H1 (cell line): ENCODE data around the gene ASB16. TPM values are rescaled to one million over a fixed set of nuclear protein-coding genes. Genes with fewer than 3 reads are reported as not detected.

ENCODE experiments used
- CBX5 ChIP-seq: fragments of 300-800, 300-1000 bp; sonication (generic); IDR thresholded peaks from 2 replicates; pipeline ENCODE4 v1.7.1; 2016; ENCODE audit warnings: antibody characterized with exemption, low read length, low read depth
- CREB1 ChIP-seq: IDR thresholded peaks from 2 replicates; pipeline ENCODE4 v1.6.1; 2012; ENCODE audit warnings: inconsistent platforms
- EZH2 ChIP-seq: fragments of 200-600 bp; sonication (generic); IDR thresholded peaks from 2 replicates; pipeline ENCODE4 v1.7.1; 2012; ENCODE audit warnings: low read depth, mild to moderate bottlenecking, moderate library complexity, low read length, inconsistent platforms; ENCODE audit not compliant: severe bottlenecking
- FOSL1 ChIP-seq: IDR thresholded peaks from 2 replicates; pipeline ENCODE4 v1.6.1; 2011; ENCODE audit warnings: mild to moderate bottlenecking, low read depth, low read length, moderate library complexity; ENCODE audit not compliant: insufficient read depth
- KDM1A ChIP-seq: fragments of 200-600, 300-600 bp; sonication (generic); IDR thresholded peaks from 2 replicates; pipeline ENCODE4 v1.7.1; 2016; ENCODE audit warnings: mild to moderate bottlenecking, low read length, borderline replicate concordance
- PHF8 ChIP-seq: fragments of 200-600 bp; sonication (generic); conservative IDR thresholded peaks from 2 replicates; pipeline ENCODE4 v1.7.1; 2012; ENCODE audit warnings: low read depth, mild to moderate bottlenecking, inconsistent platforms, low read length, moderate library complexity
- SIN3A ChIP-seq, 2 experiments: IDR thresholded peaks in 1 of 2; conservative IDR thresholded peaks in 1 of 2; 2 replicates each; pipeline ENCODE4 v1.6.1; 2011 to 2012; ENCODE audit warnings: low read length in 2 of 2, improper control_type of control experiment in 1 of 2, low read depth in 1 of 2, mild to moderate bottlenecking in 1 of 2
- SP1 ChIP-seq: IDR thresholded peaks from 2 replicates; pipeline ENCODE4 v1.6.1; 2011; ENCODE audit warnings: low read depth, low read length
- SRF ChIP-seq: IDR thresholded peaks from 2 replicates; pipeline ENCODE4 v1.6.1; 2011; ENCODE audit warnings: mild to moderate bottlenecking, low read depth, low read length, moderate library complexity
- polyA plus RNA-seq, 7 experiments: library from polyadenylated mRNA; depleted of rRNA in 3 of 7; stranded (reverse) in 5 of 7; unstranded in 2 of 7; fragments of >200 nt in 5 of 7; fragments of 200-250 nt in 2 of 7; gene quantifications; 1 replicate in 5 of 7; 2 replicates in 1 of 7; 4 replicates in 1 of 7; pipeline versions ENCODE4 v1.2.1 to v1.2.3, GENCODE V29; 2011 to 2013; ENCODE audit warnings: missing spikeins in 2 of 7, mixed read lengths in 2 of 7
- total RNA-seq: library from RNA; stranded (reverse); fragmentation: NEBNext Ultra II Directional; extraction: Animal tissue kit (Norgen Biotek cat#: 25700); gene quantifications from 2 replicates; pipeline ENCODE4 v1.2.1, GENCODE V29; 2021
- TF ChIP-seq, protein P1 (sequence below): fragments of 300-600 bp; sonication (generic); IDR thresholded peaks from 2 replicates; pipeline ENCODE4 v1.7.1; 2012; ENCODE audit warnings: low read length, moderate library complexity, mild to moderate bottlenecking, inconsistent platforms; ENCODE audit not compliant: insufficient replicate concordance

ASB16 gene
- total and polyA plus RNA-seq, 2 of the 8 experiments (the other 6 are each of a cell fraction or from before 2014, with no cell fraction given) = 0.05 TPM; not detected in 1

DNA sequence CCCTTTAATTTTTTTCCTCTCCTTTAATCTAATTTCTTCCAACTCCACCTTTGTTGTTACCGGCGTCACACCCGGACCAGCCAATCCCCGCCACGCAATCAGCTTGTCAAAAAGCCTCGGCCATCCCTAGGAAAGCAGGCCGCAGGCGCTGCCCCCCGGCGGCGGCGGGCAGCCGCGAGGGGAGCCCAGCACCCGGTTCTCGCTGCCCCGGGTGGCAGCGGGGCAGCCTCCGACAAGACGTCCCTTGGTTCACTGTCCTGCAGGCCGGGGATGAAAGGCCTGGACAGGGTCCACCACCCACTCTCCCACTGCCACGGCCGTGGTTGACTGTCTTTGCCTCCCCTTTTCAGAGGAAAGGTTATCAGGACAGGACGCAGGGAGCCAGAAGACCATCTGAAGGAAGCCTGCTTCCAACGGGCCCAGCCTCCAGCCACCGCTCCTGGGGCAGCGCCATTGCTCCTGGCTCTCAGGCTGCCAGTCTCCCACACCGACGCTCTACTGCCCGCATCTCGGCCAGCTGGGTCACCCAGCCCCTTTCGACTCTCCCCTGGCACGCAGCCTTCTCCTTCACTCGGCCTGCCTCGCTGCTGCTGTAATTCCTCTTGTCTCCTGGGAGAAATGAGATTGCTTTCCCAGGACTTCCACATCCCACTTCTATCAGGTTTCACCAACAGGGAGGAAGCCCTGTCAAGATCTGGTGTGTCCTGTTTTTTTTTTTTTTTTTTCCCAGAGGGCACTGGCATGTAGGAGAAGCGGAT lies 51.8 kb downstream of the ASB16 start (continued):
- TF ChIP-seq, protein P1, sequence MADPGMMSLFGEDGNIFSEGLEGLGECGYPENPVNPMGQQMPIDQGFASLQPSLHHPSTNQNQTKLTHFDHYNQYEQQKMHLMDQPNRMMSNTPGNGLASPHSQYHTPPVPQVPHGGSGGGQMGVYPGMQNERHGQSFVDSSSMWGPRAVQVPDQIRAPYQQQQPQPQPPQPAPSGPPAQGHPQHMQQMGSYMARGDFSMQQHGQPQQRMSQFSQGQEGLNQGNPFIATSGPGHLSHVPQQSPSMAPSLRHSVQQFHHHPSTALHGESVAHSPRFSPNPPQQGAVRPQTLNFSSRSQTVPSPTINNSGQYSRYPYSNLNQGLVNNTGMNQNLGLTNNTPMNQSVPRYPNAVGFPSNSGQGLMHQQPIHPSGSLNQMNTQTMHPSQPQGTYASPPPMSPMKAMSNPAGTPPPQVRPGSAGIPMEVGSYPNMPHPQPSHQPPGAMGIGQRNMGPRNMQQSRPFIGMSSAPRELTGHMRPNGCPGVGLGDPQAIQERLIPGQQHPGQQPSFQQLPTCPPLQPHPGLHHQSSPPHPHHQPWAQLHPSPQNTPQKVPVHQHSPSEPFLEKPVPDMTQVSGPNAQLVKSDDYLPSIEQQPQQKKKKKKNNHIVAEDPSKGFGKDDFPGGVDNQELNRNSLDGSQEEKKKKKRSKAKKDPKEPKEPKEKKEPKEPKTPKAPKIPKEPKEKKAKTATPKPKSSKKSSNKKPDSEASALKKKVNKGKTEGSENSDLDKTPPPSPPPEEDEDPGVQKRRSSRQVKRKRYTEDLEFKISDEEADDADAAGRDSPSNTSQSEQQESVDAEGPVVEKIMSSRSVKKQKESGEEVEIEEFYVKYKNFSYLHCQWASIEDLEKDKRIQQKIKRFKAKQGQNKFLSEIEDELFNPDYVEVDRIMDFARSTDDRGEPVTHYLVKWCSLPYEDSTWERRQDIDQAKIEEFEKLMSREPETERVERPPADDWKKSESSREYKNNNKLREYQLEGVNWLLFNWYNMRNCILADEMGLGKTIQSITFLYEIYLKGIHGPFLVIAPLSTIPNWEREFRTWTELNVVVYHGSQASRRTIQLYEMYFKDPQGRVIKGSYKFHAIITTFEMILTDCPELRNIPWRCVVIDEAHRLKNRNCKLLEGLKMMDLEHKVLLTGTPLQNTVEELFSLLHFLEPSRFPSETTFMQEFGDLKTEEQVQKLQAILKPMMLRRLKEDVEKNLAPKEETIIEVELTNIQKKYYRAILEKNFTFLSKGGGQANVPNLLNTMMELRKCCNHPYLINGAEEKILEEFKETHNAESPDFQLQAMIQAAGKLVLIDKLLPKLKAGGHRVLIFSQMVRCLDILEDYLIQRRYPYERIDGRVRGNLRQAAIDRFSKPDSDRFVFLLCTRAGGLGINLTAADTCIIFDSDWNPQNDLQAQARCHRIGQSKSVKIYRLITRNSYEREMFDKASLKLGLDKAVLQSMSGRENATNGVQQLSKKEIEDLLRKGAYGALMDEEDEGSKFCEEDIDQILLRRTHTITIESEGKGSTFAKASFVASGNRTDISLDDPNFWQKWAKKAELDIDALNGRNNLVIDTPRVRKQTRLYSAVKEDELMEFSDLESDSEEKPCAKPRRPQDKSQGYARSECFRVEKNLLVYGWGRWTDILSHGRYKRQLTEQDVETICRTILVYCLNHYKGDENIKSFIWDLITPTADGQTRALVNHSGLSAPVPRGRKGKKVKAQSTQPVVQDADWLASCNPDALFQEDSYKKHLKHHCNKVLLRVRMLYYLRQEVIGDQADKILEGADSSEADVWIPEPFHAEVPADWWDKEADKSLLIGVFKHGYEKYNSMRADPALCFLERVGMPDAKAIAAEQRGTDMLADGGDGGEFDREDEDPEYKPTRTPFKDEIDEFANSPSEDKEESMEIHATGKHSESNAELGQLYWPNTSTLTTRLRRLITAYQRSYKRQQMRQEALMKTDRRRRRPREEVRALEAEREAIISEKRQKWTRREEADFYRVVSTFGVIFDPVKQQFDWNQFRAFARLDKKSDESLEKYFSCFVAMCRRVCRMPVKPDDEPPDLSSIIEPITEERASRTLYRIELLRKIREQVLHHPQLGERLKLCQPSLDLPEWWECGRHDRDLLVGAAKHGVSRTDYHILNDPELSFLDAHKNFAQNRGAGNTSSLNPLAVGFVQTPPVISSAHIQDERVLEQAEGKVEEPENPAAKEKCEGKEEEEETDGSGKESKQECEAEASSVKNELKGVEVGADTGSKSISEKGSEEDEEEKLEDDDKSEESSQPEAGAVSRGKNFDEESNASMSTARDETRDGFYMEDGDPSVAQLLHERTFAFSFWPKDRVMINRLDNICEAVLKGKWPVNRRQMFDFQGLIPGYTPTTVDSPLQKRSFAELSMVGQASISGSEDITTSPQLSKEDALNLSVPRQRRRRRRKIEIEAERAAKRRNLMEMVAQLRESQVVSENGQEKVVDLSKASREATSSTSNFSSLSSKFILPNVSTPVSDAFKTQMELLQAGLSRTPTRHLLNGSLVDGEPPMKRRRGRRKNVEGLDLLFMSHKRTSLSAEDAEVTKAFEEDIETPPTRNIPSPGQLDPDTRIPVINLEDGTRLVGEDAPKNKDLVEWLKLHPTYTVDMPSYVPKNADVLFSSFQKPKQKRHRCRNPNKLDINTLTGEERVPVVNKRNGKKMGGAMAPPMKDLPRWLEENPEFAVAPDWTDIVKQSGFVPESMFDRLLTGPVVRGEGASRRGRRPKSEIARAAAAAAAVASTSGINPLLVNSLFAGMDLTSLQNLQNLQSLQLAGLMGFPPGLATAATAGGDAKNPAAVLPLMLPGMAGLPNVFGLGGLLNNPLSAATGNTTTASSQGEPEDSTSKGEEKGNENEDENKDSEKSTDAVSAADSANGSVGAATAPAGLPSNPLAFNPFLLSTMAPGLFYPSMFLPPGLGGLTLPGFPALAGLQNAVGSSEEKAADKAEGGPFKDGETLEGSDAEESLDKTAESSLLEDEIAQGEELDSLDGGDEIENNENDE = no peak
- no peak for TF ChIP-seq EZH2
- TF ChIP-seq SP1 = no peak
- TF ChIP-seq KDM1A = no peak
- TF ChIP-seq FOSL1 = no peak
- TF ChIP-seq CREB1 = 0 out of 2 replicates have a peak, but pooled peaks have one; percentile 3
- no peak for TF ChIP-seq SRF
- no peak for TF ChIP-seq CBX5
- TF ChIP-seq PHF8 = 0 out of 2 replicates have a peak, but pooled peaks have one; percentile 30
- peak; percentile 44 to 46; a peak in 1 of 4 replicates for TF ChIP-seq SIN3A (conservative IDR thresholded peaks at IDR 0.05 in 1 of 2, IDR thresholded peaks at IDR 0.05 in 1 of 2; ENCODE audit: low read depth in 1 of 2, low read length in 2 of 2)
